ENCODE data around the gene LIPC. TPM values are rescaled to one million over a fixed set of nuclear protein-coding genes. Genes with fewer than 3 reads are reported as not detected.
A peak's percentile ranks its signal among the peaks of the same experiment; 100 is the strongest.

The LIPC gene
- total and polyA plus RNA-seq, 10 of the 15 experiments (the other 5 are each of a cell fraction or from before 2014, with no cell fraction given): 0.06 to 0.31 (median 0.16) TPM; not detected in 1

GRCh38 chr15:58473724-58474123 is 41.9 kb downstream of the LIPC start (continued):
- TF ChIP-seq BCL3 (IDR thresholded peaks at IDR 0.05; ENCODE audit: borderline replicate concordance, insufficient read depth, low read depth, low read length, poor library complexity, severe bottlenecking) (no peak), TCF7 (IDR thresholded peaks at IDR 0.05; ENCODE audit: borderline replicate concordance) (no peak), PAX8 (IDR thresholded peaks at IDR 0.05) (no peak), STAT1 (conservative IDR thresholded peaks at IDR 0.05) (no peak), ATF7 (IDR thresholded peaks at IDR 0.05; ENCODE audit: low read depth) (no peak), EED (IDR thresholded peaks at IDR 0.05; ENCODE audit: low read depth) (no peak), SUZ12 (IDR thresholded peaks at IDR 0.05; ENCODE audit: unreplicated experiment) (no peak), POLR2AphosphoS2 (IDR thresholded peaks at IDR 0.05; ENCODE audit: low read depth, low read length) (no peak), MTA3 (IDR thresholded peaks at IDR 0.05; ENCODE audit: borderline replicate concordance, low read length) (no peak), SIN3A (IDR thresholded peaks at IDR 0.05; ENCODE audit: low read depth, low read length) (no peak), MXI1 (IDR thresholded peaks at IDR 0.05; ENCODE audit: low read depth, low read length) (no peak), NFIC (IDR thresholded peaks at IDR 0.05; ENCODE audit: low read depth, low read length) (no peak), KAT2A (conservative IDR thresholded peaks at IDR 0.05; ENCODE audit: control insufficient read depth, low read depth, low read length) (no peak), HDAC6 (IDR thresholded peaks at IDR 0.05; ENCODE audit: unreplicated experiment) (no peak), SREBF2 (IDR thresholded peaks at IDR 0.05; ENCODE audit: low read length) (no peak), FOS (IDR thresholded peaks at IDR 0.05; ENCODE audit: borderline replicate concordance, extremely low read depth, insufficient read length) (no peak), TBL1XR1 (IDR thresholded peaks at IDR 0.05; ENCODE audit: low read depth, low read length) (no peak), REST (IDR thresholded peaks at IDR 0.05; ENCODE audit: low read depth, low read length) (no peak), SKIL (IDR thresholded peaks at IDR 0.05; ENCODE audit: low read depth, poor library complexity, severe bottlenecking) (no peak), ZNF274 (IDR thresholded peaks at IDR 0.05; ENCODE audit: insufficient read depth, insufficient read length) (no peak), BHLHE40 (IDR thresholded peaks at IDR 0.05; ENCODE audit: borderline replicate concordance in 1 of 2, low read depth in 2 of 2, low read length in 1 of 2) (peak in 1 of 2 experiments; percentile 35; a peak in 1 of 4 replicates), EP300 (IDR thresholded peaks at IDR 0.05; ENCODE audit: borderline replicate concordance in 1 of 2, control insufficient read depth in 1 of 2, low read depth in 2 of 2, low read length in 2 of 2) (no peak), ZNF622 (IDR thresholded peaks at IDR 0.05) (no peak), MEF2A (IDR thresholded peaks at IDR 0.05; ENCODE audit: insufficient read depth, low read depth, low read length) (no peak), LARP7 (IDR thresholded peaks at IDR 0.05) (no peak), KLF5 (IDR thresholded peaks at IDR 0.05; ENCODE audit: partially characterized antibody) (no peak)

Measured in GM12878 (cell line).